Measurements from ENCODE around the gene SLC24A4.

Gene SLC24A4

DNA sequence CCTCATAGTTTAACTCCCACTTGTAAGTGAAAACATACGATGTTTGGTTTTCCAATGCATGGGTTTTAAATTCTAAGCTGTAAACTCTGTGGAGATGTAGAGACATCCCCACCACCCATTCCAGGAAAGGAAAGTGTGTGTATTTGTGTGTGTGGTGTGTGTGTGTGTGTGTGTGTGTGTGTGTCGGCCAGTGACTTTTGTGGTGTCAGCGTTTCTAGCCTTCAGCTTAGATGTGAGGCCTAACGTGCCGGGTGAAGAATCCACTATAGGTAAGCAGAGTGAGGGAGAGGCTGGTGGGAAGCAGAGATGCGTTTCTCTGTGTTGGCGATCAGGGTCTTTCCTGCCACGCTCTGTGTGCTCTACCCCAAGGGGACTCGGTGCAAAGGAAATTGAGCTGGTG, 93.0 kb downstream of the SLC24A4 start:
- Mint-ChIP-seq H3K27ac (ENCODE audit: low read depth) (no peak overlapping the region), H3K4me1 (no peaks in the 10 kb centered on the region), H3K36me3 (ENCODE audit: insufficient read depth) (no peaks in the 10 kb centered on the region), H3K27me3 (peaks cover 16% of the 10 kb centered on the region), H3K9me3 (no peaks in the 10 kb centered on the region), H3K4me3 (no peak overlapping the region)
- ATAC-seq (replicated peaks; ENCODE audit: extremely low read depth, poor library complexity, severe bottlenecking) (no peak), DNase-seq (ENCODE audit: low spot score in 2 of 2) (no peak)

DNA sequence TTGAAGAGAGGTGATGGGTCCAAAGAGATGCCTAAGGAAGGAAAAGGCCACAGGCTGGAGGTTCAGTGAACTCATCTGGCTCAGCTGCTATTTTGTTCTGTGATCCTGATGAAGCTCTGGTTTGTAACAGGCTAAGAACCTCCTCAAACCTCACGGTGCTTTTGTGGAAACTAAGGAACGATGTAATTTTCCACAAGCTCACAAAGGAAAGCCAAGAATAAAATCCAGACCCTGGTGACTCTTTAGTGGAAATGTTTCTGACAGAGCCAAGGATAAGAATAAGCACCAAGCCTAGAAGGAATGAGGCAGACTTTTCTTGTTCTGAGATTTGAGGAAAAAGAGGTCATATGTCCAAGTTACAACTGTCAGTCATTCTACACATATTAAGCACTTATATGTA, 93.6 kb downstream of the SLC24A4 start:
- H3K9me3 Mint-ChIP-seq: no peaks in the 10 kb centered on the region
- no peak overlapping the region for H3K27ac Mint-ChIP-seq (ENCODE audit: low read depth)
- no peak for DNase-seq (ENCODE audit: low spot score in 2 of 2)
- H3K4me1 Mint-ChIP-seq: no peaks in the 10 kb centered on the region
- no peak for ATAC-seq (replicated peaks; ENCODE audit: extremely low read depth, poor library complexity, severe bottlenecking)
- H3K27me3 Mint-ChIP-seq: peaks cover 16% of the 10 kb centered on the region
- no peak overlapping the region for H3K4me3 Mint-ChIP-seq
- no peaks in the 10 kb centered on the region for H3K36me3 Mint-ChIP-seq (ENCODE audit: insufficient read depth)

DNA sequence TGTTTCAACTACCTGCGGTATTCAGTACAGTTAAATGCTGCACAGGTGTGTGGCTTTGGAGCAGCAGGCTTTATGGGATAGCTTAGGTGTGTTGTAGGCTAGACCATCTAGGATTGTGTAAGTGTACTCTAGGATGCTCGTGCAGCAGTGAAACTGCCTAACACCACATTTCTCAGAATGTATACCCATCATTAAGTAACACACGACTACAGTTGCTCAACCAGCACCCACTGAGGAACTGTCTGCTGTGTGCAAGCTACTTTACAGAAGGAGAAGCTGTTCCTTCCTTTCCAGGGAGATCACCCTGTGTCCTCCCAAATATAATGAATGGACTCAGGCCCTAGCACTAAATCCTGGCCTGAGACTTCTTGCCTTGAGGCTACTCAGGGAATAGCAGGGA, 94.8 kb downstream of the SLC24A4 start:
- Mint-ChIP-seq H3K27ac (ENCODE audit: low read depth) (no peak overlapping the region), H3K27me3 (peaks cover 11% of the 10 kb centered on the region)

DNA sequence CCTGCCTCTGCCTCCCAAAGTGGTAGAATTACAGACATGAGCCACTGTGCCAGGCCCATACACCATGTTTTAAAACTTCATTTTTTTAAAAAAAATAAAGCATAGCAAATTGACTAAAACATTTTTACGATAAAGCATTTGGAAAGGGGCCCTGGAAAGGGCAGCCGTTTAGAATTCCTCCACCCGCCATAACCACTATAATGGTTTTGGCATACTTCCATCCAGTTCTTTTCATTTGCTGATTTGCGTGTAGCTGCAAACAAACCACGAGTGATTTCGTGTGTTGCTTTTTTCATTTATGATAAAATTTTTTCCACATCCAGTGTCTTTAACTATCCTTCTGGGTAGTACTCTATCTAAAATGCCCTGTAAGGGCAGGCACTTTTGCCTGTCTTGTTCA, 98.8 kb downstream of the SLC24A4 start:
- Mint-ChIP-seq H3K36me3 (ENCODE audit: insufficient read depth) (no peaks in the 10 kb centered on the region), H3K27me3 (no peaks in the 10 kb centered on the region), H3K4me3 (no peak overlapping the region), H3K9me3 (no peaks in the 10 kb centered on the region), H3K27ac (ENCODE audit: low read depth) (no peak overlapping the region), H3K4me1 (peaks cover 7% of the 10 kb centered on the region)
- ATAC-seq (replicated peaks; ENCODE audit: extremely low read depth, poor library complexity, severe bottlenecking) (no peak), DNase-seq (ENCODE audit: low spot score in 2 of 2) (no peak)

More for the DNA sequence above, 94.8 kb downstream of the SLC24A4 start:
- no peaks in the 10 kb centered on the region for H3K4me1 Mint-ChIP-seq
- no peak for DNase-seq (ENCODE audit: low spot score in 2 of 2)
- no peaks in the 10 kb centered on the region for H3K9me3 Mint-ChIP-seq
- H3K36me3 Mint-ChIP-seq (ENCODE audit: insufficient read depth): no peaks in the 10 kb centered on the region
- no peak overlapping the region for H3K4me3 Mint-ChIP-seq
- ATAC-seq (replicated peaks; ENCODE audit: extremely low read depth, poor library complexity, severe bottlenecking): no peak

DNA sequence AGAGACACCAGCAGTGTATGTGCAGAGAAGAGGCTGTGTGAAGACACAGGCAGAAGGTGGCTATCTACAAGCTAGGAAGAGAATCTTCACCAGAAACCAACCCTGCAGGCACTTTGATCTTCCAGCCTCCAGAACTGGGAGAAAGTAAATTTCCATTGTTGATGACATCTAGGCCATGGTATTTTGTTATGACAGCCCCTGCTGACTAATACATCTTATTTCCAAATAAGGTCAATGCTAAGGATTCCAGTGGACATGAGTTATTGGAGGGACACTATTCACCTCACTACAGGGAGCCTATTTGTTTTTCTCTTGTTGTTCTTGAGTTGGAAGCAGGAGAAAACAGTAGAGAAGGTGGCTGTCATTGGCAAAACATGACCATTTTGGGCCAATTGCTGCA, 102.1 kb downstream of the SLC24A4 start:
- Mint-ChIP-seq H3K9me3 (no peaks in the 10 kb centered on the region), H3K4me1 (peaks cover 7% of the 10 kb centered on the region), H3K27ac (ENCODE audit: low read depth) (no peak overlapping the region), H3K36me3 (ENCODE audit: insufficient read depth) (peaks cover 2% of the 10 kb centered on the region), H3K4me3 (no peak overlapping the region), H3K27me3 (no peaks in the 10 kb centered on the region)
- ATAC-seq (replicated peaks; ENCODE audit: extremely low read depth, poor library complexity, severe bottlenecking) (no peak), DNase-seq (ENCODE audit: low spot score in 2 of 2) (no peak)

DNA sequence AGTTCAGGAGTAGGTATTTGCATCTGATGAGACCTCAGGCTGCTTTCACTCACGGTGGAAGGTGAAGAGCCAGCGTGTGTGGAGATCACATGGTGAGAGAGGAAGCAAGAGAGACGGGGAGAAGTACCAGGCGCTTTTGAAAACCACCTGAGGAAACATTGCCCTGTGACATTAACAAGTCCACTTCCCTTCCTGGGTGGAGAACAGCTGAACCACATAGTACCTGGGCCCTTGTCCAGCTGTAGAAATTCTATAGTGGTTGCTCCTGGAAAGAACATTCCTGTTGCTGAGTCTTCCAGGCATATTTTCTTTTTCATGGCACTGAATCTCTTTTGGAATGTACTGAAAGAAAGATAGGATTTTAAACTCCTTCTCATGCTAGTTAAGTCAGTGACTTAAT, 103.3 kb downstream of the SLC24A4 start:
- no peak for ATAC-seq (replicated peaks; ENCODE audit: extremely low read depth, poor library complexity, severe bottlenecking)
- DNase-seq (ENCODE audit: low spot score in 2 of 2): no peak

DNA sequence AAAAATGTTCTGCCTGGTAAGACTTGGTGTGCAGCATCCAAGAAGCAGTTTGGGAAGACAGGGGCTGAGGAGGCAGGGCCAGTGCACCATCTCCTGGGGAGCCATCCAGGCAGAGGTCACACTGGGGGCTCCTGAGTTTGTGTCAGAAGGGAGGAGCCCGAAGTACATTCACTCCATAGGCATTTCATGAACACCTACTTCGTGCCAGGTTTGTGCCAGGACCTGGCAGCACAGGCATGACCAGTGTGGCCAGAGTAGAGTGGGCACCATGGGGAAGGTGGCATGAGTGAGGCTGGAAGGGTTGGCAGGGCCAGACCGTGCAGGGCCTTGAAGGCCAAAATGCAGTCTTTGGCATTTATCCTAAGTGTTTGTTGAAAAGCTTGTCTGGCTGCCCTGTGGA, 104.1 kb downstream of the SLC24A4 start:
- no peak for ATAC-seq (replicated peaks; ENCODE audit: extremely low read depth, poor library complexity, severe bottlenecking)
- DNase-seq (ENCODE audit: low spot score in 2 of 2): no peak
- no peaks in the 10 kb centered on the region for H3K27me3 Mint-ChIP-seq
- H3K27ac Mint-ChIP-seq (ENCODE audit: low read depth): no peak overlapping the region
- H3K4me1 Mint-ChIP-seq: peaks cover 7% of the 10 kb centered on the region
- no peaks in the 10 kb centered on the region for H3K9me3 Mint-ChIP-seq
- H3K4me3 Mint-ChIP-seq: no peak overlapping the region
- peaks cover 2% of the 10 kb centered on the region for H3K36me3 Mint-ChIP-seq (ENCODE audit: insufficient read depth)

More for the DNA sequence above, 103.3 kb downstream of the SLC24A4 start:
- peaks cover 2% of the 10 kb centered on the region for H3K36me3 Mint-ChIP-seq (ENCODE audit: insufficient read depth)
- H3K27me3 Mint-ChIP-seq: no peaks in the 10 kb centered on the region
- peaks cover 7% of the 10 kb centered on the region for H3K4me1 Mint-ChIP-seq
- H3K4me3 Mint-ChIP-seq: no peak overlapping the region
- H3K9me3 Mint-ChIP-seq: no peaks in the 10 kb centered on the region
- H3K27ac Mint-ChIP-seq (ENCODE audit: low read depth): no peak overlapping the region

DNA sequence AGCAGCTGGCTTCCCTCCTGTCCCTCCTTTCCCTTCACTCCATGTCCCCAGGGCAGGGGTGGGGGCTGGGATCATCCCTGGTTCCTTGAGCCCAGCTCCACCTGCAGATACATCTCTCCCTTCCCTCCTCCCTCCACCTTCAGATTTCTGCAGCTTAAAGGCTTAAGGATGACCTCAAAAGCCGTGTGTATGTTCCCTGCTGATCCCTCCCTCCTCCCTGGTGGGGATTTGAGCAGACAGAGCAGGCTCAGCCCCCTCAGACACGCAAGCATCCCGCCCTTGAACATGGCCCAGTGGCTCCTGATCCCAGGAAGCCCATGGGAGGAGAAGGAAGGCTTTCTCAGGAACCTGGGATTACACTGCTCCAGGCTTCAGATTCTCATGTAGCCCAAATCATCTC, 107.7 kb downstream of the SLC24A4 start:
- Mint-ChIP-seq H3K4me1 (peaks cover 7% of the 10 kb centered on the region), H3K9me3 (no peaks in the 10 kb centered on the region), H3K27me3 (no peaks in the 10 kb centered on the region), H3K4me3 (no peak overlapping the region), H3K27ac (ENCODE audit: low read depth) (no peak overlapping the region), H3K36me3 (ENCODE audit: insufficient read depth) (peaks cover 2% of the 10 kb centered on the region)
- no peak for DNase-seq (ENCODE audit: low spot score in 2 of 2)
- ATAC-seq (replicated peaks; ENCODE audit: extremely low read depth, poor library complexity, severe bottlenecking): no peak

DNA sequence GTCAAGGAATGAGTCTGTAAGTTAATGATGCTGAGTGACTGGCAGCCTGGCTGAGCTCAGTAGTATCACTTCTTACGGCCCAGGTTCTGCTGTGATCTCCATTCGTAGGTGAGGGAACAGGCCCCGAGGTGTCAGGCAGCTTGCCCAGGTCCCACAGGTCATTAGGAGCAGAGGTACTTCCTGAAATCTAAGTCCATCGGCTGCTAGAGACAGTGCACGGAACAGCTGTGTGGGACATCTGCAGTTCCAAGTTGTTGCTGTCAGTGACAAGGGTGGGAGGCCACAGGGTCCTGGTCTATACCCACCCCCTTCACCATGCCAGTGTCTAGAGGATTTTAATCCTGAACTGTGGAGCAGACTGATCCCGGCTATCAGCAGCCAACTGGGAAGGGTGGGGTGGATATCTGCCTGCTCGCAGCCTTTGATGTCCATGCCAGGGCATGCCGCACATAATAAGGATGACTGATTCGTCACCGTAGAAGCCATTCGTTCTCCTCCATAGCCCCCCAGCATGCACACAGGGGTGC, 108.3 kb downstream of the SLC24A4 start:
- ATAC-seq (replicated peaks; ENCODE audit: extremely low read depth, poor library complexity, severe bottlenecking) (no peak), DNase-seq (ENCODE audit: low spot score in 2 of 2) (no peak)
- no peak overlapping the region for H3K4me3 Mint-ChIP-seq
- H3K27ac Mint-ChIP-seq (ENCODE audit: low read depth): no peak overlapping the region
- H3K4me1 Mint-ChIP-seq: peaks cover 1% of the 10 kb centered on the region
- no peaks in the 10 kb centered on the region for H3K27me3 Mint-ChIP-seq
- H3K9me3 Mint-ChIP-seq: no peaks in the 10 kb centered on the region
- H3K36me3 Mint-ChIP-seq (ENCODE audit: insufficient read depth): peaks cover 2% of the 10 kb centered on the region

DNA sequence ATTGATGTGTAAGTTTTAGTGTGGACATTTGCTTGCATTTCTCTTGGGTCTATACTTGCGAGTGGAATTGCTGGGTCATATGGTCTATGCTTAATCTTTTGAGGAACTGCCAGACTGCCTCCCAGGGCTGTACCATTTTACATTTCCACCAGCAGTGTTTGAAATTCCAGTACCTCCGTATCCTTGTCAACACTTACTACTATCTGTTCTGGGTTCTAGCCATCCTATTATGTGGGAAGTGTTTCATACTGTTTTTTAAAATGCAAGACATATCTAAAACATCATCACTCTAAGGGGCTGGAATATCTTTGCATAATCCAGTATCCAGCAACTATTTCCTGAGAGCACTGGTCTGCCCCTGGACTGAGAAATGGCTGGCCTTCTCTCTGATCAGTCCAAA, 110.4 kb downstream of the SLC24A4 start:
- H3K9me3 Mint-ChIP-seq: no peaks in the 10 kb centered on the region
- H3K27me3 Mint-ChIP-seq: no peaks in the 10 kb centered on the region
- no peak overlapping the region for H3K4me3 Mint-ChIP-seq
- no peak for DNase-seq (ENCODE audit: low spot score in 2 of 2)
- no peaks in the 10 kb centered on the region for H3K36me3 Mint-ChIP-seq (ENCODE audit: insufficient read depth)
- ATAC-seq (replicated peaks; ENCODE audit: extremely low read depth, poor library complexity, severe bottlenecking): no peak
- H3K27ac Mint-ChIP-seq (ENCODE audit: low read depth): no peak overlapping the region
- H3K4me1 Mint-ChIP-seq: no peaks in the 10 kb centered on the region

DNA sequence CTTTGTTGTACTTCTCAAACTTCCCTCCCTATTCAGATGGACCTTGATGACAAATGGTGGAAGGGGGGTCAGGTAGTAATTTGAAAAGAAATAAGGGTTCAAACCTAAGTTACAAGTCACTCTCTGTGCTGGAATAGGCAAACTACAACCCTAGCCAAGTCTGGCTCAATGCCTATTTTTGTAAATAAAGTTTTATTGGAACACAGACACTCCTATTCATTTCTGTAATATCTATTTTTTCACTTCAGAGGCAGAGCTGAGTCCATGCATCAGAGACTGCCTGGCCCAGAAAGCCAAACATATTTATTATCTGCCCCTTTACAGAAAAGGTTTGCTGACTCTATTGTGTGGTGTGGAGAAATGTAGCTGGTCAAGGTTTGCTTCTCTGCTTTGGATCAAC, 112.2 kb downstream of the SLC24A4 start:
- Mint-ChIP-seq H3K4me3 (no peak overlapping the region), H3K36me3 (ENCODE audit: insufficient read depth) (peaks cover 2% of the 10 kb centered on the region)
- ATAC-seq (replicated peaks; ENCODE audit: extremely low read depth, poor library complexity, severe bottlenecking): no peak

DNA sequence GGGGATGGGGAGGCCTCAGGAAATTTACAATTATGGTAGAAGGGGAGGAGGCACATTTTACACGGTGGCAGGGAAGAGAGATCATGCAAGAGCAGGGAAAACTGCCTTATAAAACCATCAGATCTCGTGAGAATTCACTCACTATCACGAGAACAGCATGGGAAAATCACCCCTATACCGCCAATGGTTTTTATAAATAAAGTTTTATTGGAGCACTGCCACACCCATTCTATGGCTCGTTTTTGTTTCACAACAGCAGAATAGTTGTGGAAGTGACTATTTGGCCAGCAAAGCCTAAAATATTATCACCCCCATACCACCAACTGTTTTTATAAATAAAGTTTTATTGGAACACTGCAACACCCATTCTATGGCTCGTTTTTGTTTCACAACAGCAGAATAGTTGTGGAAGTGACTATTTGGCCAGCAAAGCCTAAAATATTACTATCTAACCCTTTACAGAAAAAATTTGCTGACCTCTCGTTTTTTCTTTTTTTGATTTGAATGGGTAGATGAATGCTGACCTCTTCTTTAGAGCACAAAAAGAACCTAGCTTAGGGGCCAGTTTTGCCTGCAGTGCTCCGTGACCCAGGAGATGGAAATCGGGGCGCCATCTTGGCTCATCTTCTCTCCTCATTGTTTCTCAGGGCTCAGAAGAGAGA, 113.3 kb downstream of the SLC24A4 start:
- Mint-ChIP-seq H3K36me3 (ENCODE audit: insufficient read depth) (peaks cover 2% of the 10 kb centered on the region), H3K27ac (ENCODE audit: low read depth) (no peak overlapping the region), H3K4me3 (no peak overlapping the region), H3K27me3 (no peaks in the 10 kb centered on the region), H3K9me3 (no peaks in the 10 kb centered on the region), H3K4me1 (peaks cover 11% of the 10 kb centered on the region)
- ATAC-seq (replicated peaks; ENCODE audit: extremely low read depth, poor library complexity, severe bottlenecking) (no peak), DNase-seq (ENCODE audit: low spot score in 2 of 2) (no peak)

More for the DNA sequence above, 112.2 kb downstream of the SLC24A4 start:
- Mint-ChIP-seq H3K27ac (ENCODE audit: low read depth) (no peak overlapping the region), H3K9me3 (no peaks in the 10 kb centered on the region), H3K4me1 (peaks cover 4% of the 10 kb centered on the region), H3K27me3 (no peaks in the 10 kb centered on the region)
- no peak for DNase-seq (ENCODE audit: low spot score in 2 of 2)

DNA sequence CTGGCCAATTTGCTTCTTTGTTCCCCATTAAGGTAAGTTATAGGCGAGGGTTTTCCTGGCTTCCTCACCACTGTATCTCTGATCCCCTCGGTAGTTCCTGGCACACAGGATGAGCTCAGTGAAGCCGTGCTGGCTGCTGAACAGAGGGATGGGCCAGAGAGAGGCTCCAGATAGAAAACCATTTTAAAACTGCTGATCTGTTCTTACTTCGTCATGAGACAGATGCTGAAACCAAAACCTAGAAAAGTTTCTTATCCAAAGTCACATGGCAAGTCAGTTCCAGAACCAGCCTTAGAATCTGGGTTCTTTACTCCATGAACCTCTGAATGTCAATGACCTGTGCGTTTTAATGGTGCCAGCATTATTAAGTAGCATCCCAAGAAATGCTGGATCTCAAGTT, 114.3 kb downstream of the SLC24A4 start:
- Mint-ChIP-seq H3K27me3 (no peaks in the 10 kb centered on the region), H3K27ac (ENCODE audit: low read depth) (no peak overlapping the region), H3K36me3 (ENCODE audit: insufficient read depth) (peaks cover 2% of the 10 kb centered on the region), H3K4me3 (no peak overlapping the region), H3K9me3 (no peaks in the 10 kb centered on the region), H3K4me1 (peaks cover 22% of the 10 kb centered on the region)
- DNase-seq (ENCODE audit: low spot score in 2 of 2) (no peak), ATAC-seq (replicated peaks; ENCODE audit: extremely low read depth, poor library complexity, severe bottlenecking) (no peak)
